MCF 10A (cell line): ENCODE results near the gene PLCD1. TPM values are rescaled to one million over a fixed set of nuclear protein-coding genes. Genes with fewer than 3 reads are reported as not detected.

Experiments
- BruUV-seq: library from RNA; stranded (reverse); fragments of 400-500 nt; replicated peaks from 2 replicates; lab custom pipeline; 2021; lab: Mats Ljungman, UMichigan
- CTCF ChIA-PET: fragments of 300-600 bp; sonication (Branson Sonifier 250); formaldehyde crosslinking; extraction: SDS; loops from one replicate; lab custom pipeline; 2021; ENCODE audit warnings: antibody characterized with exemption, inconsistent platforms; lab: Yijun Ruan, JAX
- POLR2A ChIA-PET: fragments of 300-600, 350-650 bp; sonication (Branson Sonifier 250); formaldehyde crosslinking; extraction: SDS; loops from one replicate; lab custom pipeline; 2020; ENCODE audit warnings: antibody characterized with exemption, inconsistent platforms; lab: Yijun Ruan, JAX
- DNase-seq: peaks from one replicate; pipeline ENCODE4 v3.0.0-alpha.2; 2018; ENCODE audit not compliant: unreplicated experiment
- H3K27ac Mint-ChIP-seq: one replicate; pipeline ENCODE4 v1.8.0; 2022; ENCODE audit warnings: mild to moderate bottlenecking, low read depth, mixed read lengths; ENCODE audit not compliant: unreplicated experiment
- H3K27me3 Mint-ChIP-seq: one replicate; pipeline ENCODE4 v1.8.0; 2022; ENCODE audit warnings: mixed read lengths; ENCODE audit not compliant: insufficient read depth, unreplicated experiment
- H3K36me3 Mint-ChIP-seq: one replicate; pipeline ENCODE4 v1.8.0; 2022; ENCODE audit warnings: mild to moderate bottlenecking, moderate library complexity, mixed read lengths; ENCODE audit not compliant: insufficient read depth, unreplicated experiment
- H3K4me1 Mint-ChIP-seq: one replicate; pipeline ENCODE4 v1.8.0; 2022; ENCODE audit warnings: mixed read lengths; ENCODE audit not compliant: insufficient read depth, unreplicated experiment
- H3K4me3 Mint-ChIP-seq: one replicate; pipeline ENCODE4 v1.8.0; 2022; ENCODE audit warnings: mild to moderate bottlenecking, moderate library complexity, mixed read lengths; ENCODE audit not compliant: unreplicated experiment
- H3K9me3 Mint-ChIP-seq: one replicate; pipeline ENCODE4 v1.8.0; 2022; ENCODE audit warnings: mixed read lengths; ENCODE audit not compliant: unreplicated experiment
- CTCF ChIP-seq: fragments of 200-600 bp; IDR thresholded peaks from one replicate; pipeline ENCODE4 v1.8.0; 2022; ENCODE audit warnings: antibody characterized with exemption, mild to moderate bottlenecking; ENCODE audit not compliant: unreplicated experiment
- intact Hi-C: fragments of 100-400 bp; cut with micrococcal nuclease; formaldehyde crosslinking; loops from 2 replicates; pipeline ENCODE4 v1.14.1; 2022
- total RNA-seq: library from RNA; stranded (reverse); gene quantifications from 2 replicates; pipeline ENCODE4 v1.2.3, GENCODE V29; 2022

Gene PLCD1
- total RNA-seq, 1 experiment from 2014 or later = 1.8 TPM

DNA sequence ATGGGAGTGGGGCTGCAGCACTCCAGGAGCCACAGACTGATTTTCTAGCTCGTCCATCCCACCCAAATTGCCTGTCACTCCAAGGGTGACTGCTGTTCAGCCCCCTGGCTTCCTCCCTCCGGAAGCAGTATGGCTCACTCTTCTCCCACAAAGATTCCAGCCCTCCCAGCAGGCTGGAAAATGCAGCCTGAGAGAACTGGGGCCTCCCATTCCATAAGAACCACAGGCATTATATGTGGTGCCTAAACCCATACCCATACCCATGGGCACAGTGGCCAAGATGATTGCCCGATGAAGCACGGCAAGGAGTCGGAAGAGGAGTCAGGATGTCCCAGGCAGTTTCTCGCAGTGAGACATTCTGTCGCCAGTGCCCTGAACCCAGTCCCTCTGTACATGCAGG, 44.8 kb downstream of the PLCD1 start:
- intact Hi-C loops = no loop called here
- DNase-seq = no peak
- TF ChIP-seq CTCF = no peak
- H3K27ac Mint-ChIP-seq = no peak overlapping the region
- no peaks in the 10 kb centered on the region for H3K4me1 Mint-ChIP-seq
- CTCF ChIA-PET = interaction anchor here (2.1 to 2.6 kb wide), 2 partner anchors 10 to 12 kb away, joined by 11 to 12 read pairs; no protein-coding TSS in a partner anchor
- H3K36me3 Mint-ChIP-seq = peaks cover 39% of the 10 kb centered on the region
- H3K4me3 Mint-ChIP-seq = no peak overlapping the region
- H3K9me3 Mint-ChIP-seq = no peaks in the 10 kb centered on the region
- POLR2A ChIA-PET = interaction anchor here (0.6 kb wide), 1 partner anchor 622 kb away, joined by 3 read pairs; no protein-coding TSS in a partner anchor
- BruUV-seq = no TSS peak
- no peaks in the 10 kb centered on the region for H3K27me3 Mint-ChIP-seq

DNA sequence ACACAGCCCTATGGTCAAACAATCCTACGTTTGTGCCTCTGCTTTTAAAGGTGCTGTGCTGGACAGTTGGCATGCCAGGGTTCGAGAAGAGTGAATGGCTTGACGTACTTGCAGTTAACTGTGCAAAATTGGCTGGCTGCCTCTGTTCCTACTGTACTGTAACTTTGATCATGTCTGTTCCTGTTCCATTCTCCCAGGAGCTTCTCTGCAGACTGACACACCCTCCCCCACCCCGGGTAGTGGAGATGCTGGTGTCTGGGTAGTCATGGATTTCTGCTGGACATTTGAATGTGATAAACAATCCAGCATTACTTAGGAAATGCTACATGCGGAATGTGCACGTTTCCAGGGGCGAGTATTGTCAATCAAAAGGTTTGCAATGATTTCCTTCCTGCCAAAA, 45.4 kb downstream of the PLCD1 start:
- intact Hi-C loops = no loop called here
- ChIA-PET POLR2A (no interaction called here), CTCF (interaction anchor here (0.6 to 2.3 kb wide), 4 partner anchors 10 to 129 kb away, joined by 3 to 7 read pairs (median 6); no protein-coding TSS in a partner anchor)
- TF ChIP-seq CTCF = no peak
- no peaks in the 10 kb centered on the region for H3K4me1 Mint-ChIP-seq
- peak; percentile 43 for DNase-seq
- no peak overlapping the region for H3K27ac Mint-ChIP-seq
- no TSS peak for BruUV-seq
- H3K27me3 Mint-ChIP-seq = no peaks in the 10 kb centered on the region
- H3K4me3 Mint-ChIP-seq = no peak overlapping the region
- peaks cover 43% of the 10 kb centered on the region for H3K36me3 Mint-ChIP-seq
- H3K9me3 Mint-ChIP-seq = no peaks in the 10 kb centered on the region

- CTCF ChIA-PET = interaction anchor here (0.8 to 2.3 kb wide), 2 partner anchors 10 to 15 kb away, joined by 3 to 7 read pairs; no protein-coding TSS in a partner anchor
- H3K9me3 Mint-ChIP-seq = no peaks in the 10 kb centered on the region
- POLR2A ChIA-PET = interaction anchor here (0.7 kb wide), 1 partner anchor 130 kb away, joined by 3 read pairs; no protein-coding TSS in a partner anchor
- H3K4me1 Mint-ChIP-seq = no peaks in the 10 kb centered on the region
- no peak for TF ChIP-seq CTCF
- BruUV-seq = no TSS peak
- H3K4me3 Mint-ChIP-seq = no peak overlapping the region
- no peak for DNase-seq
- H3K27me3 Mint-ChIP-seq = no peaks in the 10 kb centered on the region
- intact Hi-C loops = no loop called here
- H3K27ac Mint-ChIP-seq = no peak overlapping the region
- H3K36me3 Mint-ChIP-seq = peaks cover 52% of the 10 kb centered on the region
These were observed 47.1 kb downstream of the PLCD1 start for GRCh38 chr3:37982331-37982730.

- Mint-ChIP-seq H3K9me3 (no peaks in the 10 kb centered on the region), H3K36me3 (peaks cover 62% of the 10 kb centered on the region), H3K27ac (no peak overlapping the region), H3K27me3 (no peaks in the 10 kb centered on the region), H3K4me1 (no peaks in the 10 kb centered on the region), H3K4me3 (no peak overlapping the region)
- no peak for DNase-seq
- BruUV-seq = no TSS peak
- no peak for TF ChIP-seq CTCF
- POLR2A ChIA-PET = interaction anchor here (0.6 kb wide), 1 partner anchor 26 kb away, joined by 3 read pairs; no protein-coding TSS in a partner anchor
- intact Hi-C loops = no loop called here
- CTCF ChIA-PET = interaction anchor here (0.6 to 0.7 kb wide), 3 partner anchors 13 to 499 kb away, joined by 3 read pairs; no protein-coding TSS in a partner anchor
These were observed 48.1 kb downstream of the PLCD1 start for GRCh38 chr3:37981348-37981664.
